B cell (primary cell): Measurements from ENCODE around the gene CCBE1. TPM values are rescaled to one million over a fixed set of nuclear protein-coding genes. Genes with fewer than 3 reads are reported as not detected.

Experiments
- ATAC-seq: fragments of 200-7000 bp; cut with Tn5 transposase; one replicate; pipeline ENCODE4 v1.10.0; 2021; ENCODE audit warnings: low read depth, mild to moderate bottlenecking, moderate number of reproducible peaks, moderate library complexity
- CTCF ChIA-PET: fragments of 350-600 bp; sonication (Branson Sonifier 250); formaldehyde crosslinking; loops from one replicate; lab custom pipeline; 2021; ENCODE audit warnings: antibody characterized with exemption, inconsistent platforms; lab: Charles Lee
- POLR2A ChIA-PET: fragments of 350-600 bp; sonication (Branson Sonifier 250); formaldehyde crosslinking; loops from one replicate; lab custom pipeline; 2021; ENCODE audit warnings: antibody characterized with exemption; lab: Charles Lee
- DNase-seq: peaks from one replicate; pipeline ENCODE4 v3.0.0; 2013
- H2AFZ ChIP-seq: 2 replicates; pipeline ENCODE4 v1.6.1; 2012; ENCODE audit warnings: mild to moderate bottlenecking, low read depth, low read length; ENCODE audit not compliant: insufficient read depth, poor library complexity, severe bottlenecking
- H3K27ac ChIP-seq, 2 donors: 1 replicate in 1 of 2; 2 replicates in 1 of 2; pipeline ENCODE4 v1.5.1; 2012 to 2013; ENCODE audit warnings: low read length in 2 of 2, mild to moderate bottlenecking in 2 of 2, moderate library complexity in 1 of 2
- H3K27me3 ChIP-seq, 4 experiments: fragments of 200-600 bp in 1 of 4; sonication (generic) in 1 of 4; replicated peaks in 1 of 4; 1 replicate in 2 of 4; 2 replicates in 2 of 4; pipeline versions ENCODE4 v1.6.1 to v1.7.0; 2013 to 2016; ENCODE audit warnings: low read length in 3 of 4, mild to moderate bottlenecking in 2 of 4, mixed read lengths in 1 of 4, moderate library complexity in 1 of 4; ENCODE audit not compliant: insufficient read depth in 4 of 4, control insufficient read depth in 3 of 4; ENCODE audit errors: control extremely low read depth in 1 of 4
- H3K36me3 ChIP-seq, 2 experiments: replicated peaks in 1 of 2; 1 replicate in 1 of 2; 2 replicates in 1 of 2; pipeline versions ENCODE4 v1.6.1 to v1.7.1; 2013; ENCODE audit warnings: low read length in 1 of 2; ENCODE audit not compliant: insufficient read depth in 2 of 2, control insufficient read depth in 1 of 2; ENCODE audit errors: control extremely low read depth in 1 of 2, extremely low read depth in 1 of 2
- H3K4me1 ChIP-seq, 2 donors: fragments of 200-600 bp in 1 of 2; sonication (generic) in 1 of 2; 1 replicate in 1 of 2; 2 replicates in 1 of 2; pipeline versions ENCODE4 v1.5.1 to v1.6.1; 2013 to 2017; ENCODE audit warnings: low read length in 2 of 2; ENCODE audit not compliant: control insufficient read depth in 2 of 2, insufficient read depth in 2 of 2
- H3K4me2 ChIP-seq: replicated peaks from 2 replicates; pipeline ENCODE3; 2012; ENCODE audit warnings: mild to moderate bottlenecking, low read depth, low read length; ENCODE audit not compliant: poor library complexity, severe bottlenecking
- H3K4me3 ChIP-seq, 5 experiments: fragments of 200-600 bp in 1 of 5; sonication (generic) in 1 of 5; 1 replicate in 3 of 5; 2 replicates in 2 of 5; pipeline versions ENCODE4 v1.5.1 to v1.7.0; 2011 to 2016; ENCODE audit warnings: low read length in 4 of 5, mild to moderate bottlenecking in 4 of 5, low read depth in 2 of 5, control low read depth in 1 of 5, moderate library complexity in 1 of 5; ENCODE audit not compliant: insufficient read depth in 1 of 5; ENCODE audit errors: control extremely low read depth in 1 of 5, extremely low read depth in 1 of 5
- H3K79me2 ChIP-seq: fragments of 200-600 bp; sonication (generic); one replicate; pipeline ENCODE4 v1.6.0; 2016; ENCODE audit warnings: low read length; ENCODE audit not compliant: control insufficient read depth, insufficient read depth
- H3K9ac ChIP-seq: fragments of 200-600 bp; sonication (generic); 2 replicates; pipeline ENCODE4 v1.6.1; 2017; ENCODE audit warnings: mild to moderate bottlenecking, low read length, moderate library complexity
- H3K9me3 ChIP-seq, 3 donors: one replicate each; pipeline versions ENCODE4 v1.6.1 to v1.7.1; 2013; ENCODE audit warnings: low read length in 2 of 3; ENCODE audit not compliant: control insufficient read depth in 2 of 3, insufficient read depth in 1 of 3; ENCODE audit errors: control extremely low read depth in 1 of 3
- H4K20me1 ChIP-seq: 2 replicates; pipeline ENCODE4 v1.6.0; 2012; ENCODE audit warnings: mild to moderate bottlenecking, low read length; ENCODE audit not compliant: insufficient read depth, control insufficient read depth, poor library complexity, severe bottlenecking
- H3K27ac Mint-ChIP-seq: one replicate; pipeline ENCODE4 v1.8.0; 2021; ENCODE audit warnings: mixed read lengths
- H3K27me3 Mint-ChIP-seq: one replicate; pipeline ENCODE4 v1.8.0; 2021; ENCODE audit warnings: mixed read lengths
- H3K4me1 Mint-ChIP-seq: one replicate; pipeline ENCODE4 v1.8.0; 2021; ENCODE audit warnings: mixed read lengths
- H3K4me3 Mint-ChIP-seq: one replicate; pipeline ENCODE4 v1.8.0; 2021; ENCODE audit warnings: mixed read lengths
- H3K9me3 Mint-ChIP-seq: one replicate; pipeline ENCODE4 v1.8.0; 2022; ENCODE audit warnings: mixed read lengths; ENCODE audit not compliant: insufficient read depth
- EZH2 ChIP-seq: IDR thresholded peaks from 2 replicates; pipeline ENCODE4 v1.6.1; 2012; ENCODE audit warnings: borderline replicate concordance, low read depth, mild to moderate bottlenecking, moderate library complexity, low read length; ENCODE audit not compliant: insufficient read depth, poor library complexity, severe bottlenecking
- WGBS: methylation state at CpG from one replicate; pipeline ENCODE4 v1.1.5; 2013; ENCODE audit warnings: missing lambda C conversion rate; ENCODE audit not compliant: insufficient coverage; 5-methylcytosine and 5-hydroxymethylcytosine counted together
- intact Hi-C: fragments of 100-400 bp; cut with micrococcal nuclease; formaldehyde crosslinking; loops from one replicate; pipeline ENCODE4 v1.10.0; 2022
- polyA plus RNA-seq: library from polyadenylated mRNA; depleted of rRNA; stranded (reverse); fragments of >200 nt; gene quantifications from 2 replicates; pipeline ENCODE4 v1.2.3, GENCODE V29; 2012
- total RNA-seq, 2 donors: library from RNA; stranded (reverse); fragments of 120-200 nt in 1 of 2; gene quantifications; 1 replicate in 1 of 2; 2 replicates in 1 of 2; pipeline versions ENCODE4 v1.2.3 to v1.2.4, GENCODE V29; 2013 to 2022
- TF ChIP-seq, protein P1 (sequence below): fragments of 200-600 bp; IDR thresholded peaks from one replicate; pipeline ENCODE4 v1.8.0; 2022; ENCODE audit warnings: antibody characterized with exemption, mild to moderate bottlenecking

CCBE1 gene
- total and polyA plus RNA-seq, 2 donors (not counting 1 experiment from before 2014, with no cell fraction given) = not detected

DNA sequence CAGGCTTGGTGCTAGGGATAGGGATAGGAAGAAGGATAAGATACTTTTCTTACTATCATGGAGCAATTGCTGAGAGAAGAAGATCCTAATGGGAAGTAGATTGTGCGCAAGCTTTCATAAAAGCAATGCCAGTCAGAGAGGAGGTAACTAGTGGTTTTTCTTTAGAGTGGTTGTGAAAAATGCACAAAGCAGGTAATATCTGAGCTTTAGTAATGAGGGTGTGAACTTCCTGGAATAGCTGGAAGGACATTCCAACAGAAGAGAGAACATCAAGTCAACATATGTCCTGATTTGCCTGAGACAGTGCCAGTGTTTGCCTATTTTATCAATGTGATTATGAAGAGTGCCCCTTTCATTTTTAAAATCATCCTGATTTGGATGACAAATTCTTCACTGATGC, 34.1 kb downstream of the CCBE1 start:
- Histone ChIP-seq H3K4me1 (no peaks in the 10 kb centered on the region), H3K4me2 (no peak overlapping the region), H4K20me1 (no peaks in the 10 kb centered on the region), H3K36me3 (no peaks in the 10 kb centered on the region), H3K27ac (no peak overlapping the region), H3K9me3 (no peaks in the 10 kb centered on the region), H3K79me2 (no peaks in the 10 kb centered on the region), H3K9ac (no peak overlapping the region), H2AFZ (no peak overlapping the region), H3K27me3 (peaks cover 0 to 3% (median 0%) of the 10 kb centered on the region in 4 experiments), H3K4me3 (no peak overlapping the region)
- TF ChIP-seq, protein P1, sequence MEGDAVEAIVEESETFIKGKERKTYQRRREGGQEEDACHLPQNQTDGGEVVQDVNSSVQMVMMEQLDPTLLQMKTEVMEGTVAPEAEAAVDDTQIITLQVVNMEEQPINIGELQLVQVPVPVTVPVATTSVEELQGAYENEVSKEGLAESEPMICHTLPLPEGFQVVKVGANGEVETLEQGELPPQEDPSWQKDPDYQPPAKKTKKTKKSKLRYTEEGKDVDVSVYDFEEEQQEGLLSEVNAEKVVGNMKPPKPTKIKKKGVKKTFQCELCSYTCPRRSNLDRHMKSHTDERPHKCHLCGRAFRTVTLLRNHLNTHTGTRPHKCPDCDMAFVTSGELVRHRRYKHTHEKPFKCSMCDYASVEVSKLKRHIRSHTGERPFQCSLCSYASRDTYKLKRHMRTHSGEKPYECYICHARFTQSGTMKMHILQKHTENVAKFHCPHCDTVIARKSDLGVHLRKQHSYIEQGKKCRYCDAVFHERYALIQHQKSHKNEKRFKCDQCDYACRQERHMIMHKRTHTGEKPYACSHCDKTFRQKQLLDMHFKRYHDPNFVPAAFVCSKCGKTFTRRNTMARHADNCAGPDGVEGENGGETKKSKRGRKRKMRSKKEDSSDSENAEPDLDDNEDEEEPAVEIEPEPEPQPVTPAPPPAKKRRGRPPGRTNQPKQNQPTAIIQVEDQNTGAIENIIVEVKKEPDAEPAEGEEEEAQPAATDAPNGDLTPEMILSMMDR = no peak
- TF ChIP-seq EZH2 = no peak
- Mint-ChIP-seq H3K27me3 (peaks cover 9% of the 10 kb centered on the region), H3K9me3 (no peaks in the 10 kb centered on the region), H3K4me3 (no peak overlapping the region), H3K4me1 (no peaks in the 10 kb centered on the region), H3K27ac (no peak overlapping the region)
- ChIA-PET CTCF (no interaction called here), POLR2A (no interaction called here)
- ATAC-seq (no peak), DNase-seq (no peak)
- 100% methylated on average over 1 of the region's 1 CpG for WGBS
- intact Hi-C loops = no loop called here

DNA sequence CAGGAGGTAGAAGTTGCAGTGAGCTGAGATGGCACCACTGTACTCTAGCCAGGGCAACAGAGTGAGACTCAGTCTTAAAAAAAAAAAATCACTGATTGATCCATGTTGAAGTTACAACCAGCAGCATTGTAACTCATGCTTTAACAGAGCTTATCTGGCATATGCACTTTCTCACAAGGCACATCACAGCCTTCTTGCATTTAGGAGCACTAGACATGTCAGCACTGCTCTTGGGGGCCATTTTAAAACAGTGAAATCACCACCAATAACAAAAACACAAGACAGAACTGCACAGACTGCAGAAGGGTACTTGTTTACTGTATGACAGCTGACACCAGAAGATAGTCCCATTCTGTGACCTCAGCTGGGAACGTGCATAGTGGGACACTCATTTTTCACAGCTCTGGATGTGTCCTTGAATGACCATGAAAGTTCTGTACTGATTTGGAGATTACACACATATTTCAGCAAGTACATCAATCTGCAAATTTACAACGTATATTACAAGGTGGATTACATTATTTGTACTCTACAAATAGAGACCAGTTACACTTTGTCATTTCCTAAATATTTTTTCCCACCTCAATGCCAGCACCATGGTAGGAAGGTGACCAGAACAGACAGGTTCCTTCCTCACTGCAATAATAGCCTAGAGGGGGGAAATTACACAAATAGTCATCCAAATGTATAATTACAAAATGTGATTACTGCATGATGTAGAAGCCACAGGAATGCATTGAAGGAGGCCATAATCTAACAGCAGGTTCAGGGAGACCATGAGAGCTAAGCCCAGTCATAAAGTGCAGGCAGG, 35.1 kb downstream of the CCBE1 start:
- TF ChIP-seq EZH2 = no peak
- TF ChIP-seq, protein P1 = no peak
- Histone ChIP-seq H3K9ac (no peak overlapping the region), H3K79me2 (no peaks in the 10 kb centered on the region), H4K20me1 (no peaks in the 10 kb centered on the region), H3K27ac (no peak overlapping the region), H3K4me2 (no peak overlapping the region), H3K27me3 (peaks cover 0 to 3% (median 0%) of the 10 kb centered on the region in 4 experiments), H3K36me3 (no peaks in the 10 kb centered on the region), H2AFZ (no peak overlapping the region), H3K9me3 (no peaks in the 10 kb centered on the region), H3K4me3 (no peak overlapping the region), H3K4me1 (no peaks in the 10 kb centered on the region)
- ChIA-PET CTCF (no interaction called here), POLR2A (no interaction called here)
- DNase-seq = no peak
- Mint-ChIP-seq H3K4me1 (no peaks in the 10 kb centered on the region), H3K9me3 (no peaks in the 10 kb centered on the region), H3K4me3 (no peak overlapping the region), H3K27ac (no peak overlapping the region), H3K27me3 (peaks cover 12% of the 10 kb centered on the region)
- no peak for ATAC-seq
- intact Hi-C loops = no loop called here
- WGBS = 83% methylated on average over 1 of the region's 2 CpGs
